VCaP (cell line): ENCODE results near the gene MRPL33.

Experiments used
- H3K27ac ChIP-seq: fragments of 450-650 bp; 2 replicates; pipeline ENCODE4 v1.5.1; 2017
- CTCF ChIP-seq: fragments of 450-650 bp; conservative IDR thresholded peaks from 2 replicates; pipeline ENCODE4 v1.5.1; 2017; ENCODE audit warnings: mild to moderate bottlenecking, moderate library complexity

MRPL33 gene

DNA sequence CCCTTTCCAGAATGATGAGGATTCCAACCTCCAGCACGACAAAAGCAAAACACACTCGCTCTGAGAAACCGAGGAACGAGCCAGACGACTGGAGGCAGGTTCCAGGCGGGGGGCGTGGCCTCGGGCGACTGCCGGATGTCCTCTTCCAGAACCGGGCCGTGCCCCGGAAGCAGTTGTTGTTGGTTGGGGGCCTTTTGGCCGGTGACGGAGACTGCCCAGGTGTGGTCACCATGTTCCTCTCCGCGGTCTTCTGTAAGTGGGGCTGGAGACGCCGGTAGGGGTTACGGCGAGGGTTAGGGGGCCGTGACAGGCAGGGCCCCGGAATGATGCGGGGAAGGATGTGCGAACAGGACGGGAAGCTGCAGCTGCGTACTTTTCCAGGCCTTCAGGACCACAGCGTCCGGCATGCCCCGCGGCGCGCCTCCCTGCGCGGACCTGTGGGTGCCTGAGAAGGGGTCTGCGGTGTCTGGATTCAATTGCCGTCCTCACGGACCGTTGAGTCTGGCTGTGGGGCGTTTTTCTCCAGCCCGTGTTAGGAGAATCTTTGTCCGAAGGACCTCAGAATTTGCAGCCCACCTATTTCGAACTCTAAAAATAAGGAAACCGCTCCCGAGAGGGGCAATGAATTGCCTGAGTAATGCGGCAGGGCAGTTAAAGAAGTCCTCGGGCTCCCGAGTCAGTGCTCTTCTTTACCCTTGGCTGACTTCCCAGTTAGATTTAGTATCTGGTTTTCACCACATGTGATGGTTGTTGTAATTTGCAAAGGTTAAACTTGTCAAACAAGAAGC, at the start of gene MRPL33:
Gene MRPL33, plus strand, starts transcription at position 172 of the 788 bp plus-strand sequence. Its CDS starts 59 bp downstream, at position 231.
- peak within 1 kb of the TSS; percentile 88 for H3K27ac ChIP-seq
- no peak for TF ChIP-seq CTCF

GRCh38 chr2:27721884-27722485, 49.5 kb upstream of the MRPL33 start:
- H3K27ac ChIP-seq: no peak overlapping the region
- no peak for TF ChIP-seq CTCF

- H3K27ac ChIP-seq: no peak overlapping the region
- TF ChIP-seq CTCF: peak; percentile 83
Observed at GRCh38 chr2:27723372-27724144, 48.0 kb upstream of the MRPL33 start.

DNA sequence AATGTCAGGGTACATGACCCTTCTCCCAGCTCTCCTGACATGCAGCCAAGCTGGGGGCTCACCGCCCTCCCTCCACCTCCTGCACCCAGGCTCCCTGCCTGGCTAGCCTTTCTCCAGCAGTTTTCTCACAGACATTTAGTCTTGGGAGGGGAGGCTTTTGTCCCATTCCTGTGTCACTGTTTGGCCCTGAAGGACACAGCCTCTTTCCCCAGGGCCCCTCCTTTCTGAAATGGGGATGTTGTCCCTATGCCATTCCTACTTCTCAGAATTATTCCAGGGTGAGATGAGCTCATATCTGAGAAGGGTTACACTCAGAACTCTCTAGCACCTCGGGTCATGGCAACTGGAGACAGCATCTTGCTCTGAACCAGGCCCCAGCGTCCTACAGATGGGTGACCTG, 47.3 kb upstream of the MRPL33 start:
- H3K27ac ChIP-seq: no peak overlapping the region
- TF ChIP-seq CTCF: no peak

DNA sequence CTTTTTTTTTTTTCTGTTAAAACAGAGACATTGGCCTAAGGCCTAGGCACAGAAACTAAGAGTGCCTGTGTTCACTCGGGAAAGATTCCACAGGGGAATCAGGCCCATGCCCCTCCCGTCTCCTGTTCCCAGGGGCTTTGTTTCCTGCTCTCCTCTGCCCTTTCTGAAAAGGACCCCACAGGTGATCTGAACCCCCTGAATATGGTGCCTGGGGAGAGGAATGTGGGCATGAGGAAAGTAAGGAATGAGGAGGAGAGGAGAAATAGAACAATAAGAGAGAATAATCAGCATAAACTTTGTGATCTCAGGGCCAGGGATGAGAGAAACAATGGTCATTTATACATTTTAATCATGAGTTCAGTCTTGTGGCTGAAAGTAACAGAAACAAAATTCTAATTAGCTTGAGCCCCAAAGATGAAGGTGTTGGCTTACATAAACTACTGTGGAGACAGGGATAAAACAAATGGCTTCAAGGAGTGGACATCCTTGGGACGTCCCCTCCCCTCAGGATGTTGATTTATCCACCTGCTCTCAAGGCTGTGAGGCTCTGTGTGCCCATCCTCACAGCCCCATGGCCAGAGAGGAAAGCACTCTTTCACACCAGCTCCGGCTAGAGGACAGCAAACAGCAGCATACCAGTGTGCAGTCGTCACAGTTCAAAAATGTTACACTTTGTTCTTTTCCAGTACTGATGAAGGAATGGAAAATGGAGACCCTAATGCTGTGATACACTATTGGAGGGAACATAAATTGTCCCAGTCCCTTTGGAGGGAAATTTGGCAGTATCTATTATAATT, 46.4 kb upstream of the MRPL33 start:
- H3K27ac ChIP-seq: no peak overlapping the region
- no peak for TF ChIP-seq CTCF

DNA sequence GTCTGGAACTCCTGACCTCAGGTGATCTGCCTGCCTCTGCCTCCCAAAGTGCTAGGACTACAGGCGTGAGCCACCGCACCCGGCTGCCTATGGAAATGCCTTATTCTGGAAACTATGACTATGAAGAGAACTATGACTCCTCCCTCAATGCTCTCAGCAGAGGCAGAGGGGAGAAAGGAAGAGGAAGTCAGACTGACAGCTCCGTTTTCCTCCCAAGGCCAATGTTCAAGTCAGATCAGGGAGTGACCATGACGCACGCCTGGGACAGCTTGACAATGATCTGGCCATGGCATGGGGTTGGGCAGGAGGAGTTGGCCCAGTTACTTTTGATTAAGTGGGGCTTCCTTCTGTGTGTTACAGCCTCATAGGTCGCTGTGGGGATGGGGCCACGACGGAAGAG, 44.3 kb upstream of the MRPL33 start:
- no peak overlapping the region for H3K27ac ChIP-seq
- TF ChIP-seq CTCF: no peak
